Common myeloid progenitor, CD34-positive (primary cell): ENCODE measurements around the gene ARL8B.
"Not testable (repeated sequence)": the region's sequence is repeated elsewhere in the genome, so short reads cannot be mapped to it uniquely, and the experiment has no call there.

Experiments
- CTCF ChIA-PET: fragments of 350-600 bp; sonication (Branson Sonifier 250); formaldehyde crosslinking; loops from one replicate; lab custom pipeline; 2021; ENCODE audit warnings: antibody characterized with exemption; lab: Charles Lee
- POLR2A ChIA-PET: fragments of 350-600 bp; sonication (Branson Sonifier 250); formaldehyde crosslinking; loops from one replicate; lab custom pipeline; 2021; ENCODE audit warnings: antibody characterized with exemption; lab: Charles Lee
- DNase-seq, 3 donors: peaks; one replicate each; pipeline versions ENCODE4 v3.0.0 to v3.0.0-alpha.2; 2013
- H3K27ac ChIP-seq, 2 experiments: 1 replicate in 1 of 2; 2 replicates in 1 of 2; pipeline ENCODE4 v1.7.0; 2013; ENCODE audit warnings: inconsistent platforms in 2 of 2, low read length in 2 of 2, mild to moderate bottlenecking in 2 of 2, low read depth in 1 of 2, moderate library complexity in 1 of 2; ENCODE audit not compliant: severe bottlenecking in 2 of 2, insufficient read depth in 1 of 2, poor library complexity in 1 of 2
- H3K27me3 ChIP-seq, 5 experiments: replicated peaks in 2 of 5; 1 replicate in 3 of 5; 2 replicates in 2 of 5; pipeline versions ENCODE4 v1.6.1 to v1.7.0; 2013; ENCODE audit warnings: low read length in 4 of 5, mild to moderate bottlenecking in 2 of 5, moderate library complexity in 2 of 5, inconsistent platforms in 1 of 5; ENCODE audit not compliant: insufficient read depth in 5 of 5, control insufficient read depth in 4 of 5
- H3K36me3 ChIP-seq, 4 experiments: 1 replicate in 2 of 4; 2 replicates in 2 of 4; pipeline versions ENCODE4 v1.6.1 to v1.7.0; 2013; ENCODE audit warnings: low read length in 3 of 4, control low read depth in 1 of 4, mild to moderate bottlenecking in 1 of 4; ENCODE audit not compliant: control insufficient read depth in 4 of 4, insufficient read depth in 4 of 4
- H3K4me1 ChIP-seq, 4 experiments: 1 replicate in 3 of 4; 2 replicates in 1 of 4; pipeline versions ENCODE4 v1.6.1 to v1.7.1; 2013; ENCODE audit warnings: low read length in 3 of 4, mild to moderate bottlenecking in 3 of 4, control low read depth in 1 of 4, inconsistent platforms in 1 of 4, moderate library complexity in 1 of 4; ENCODE audit not compliant: control insufficient read depth in 4 of 4, insufficient read depth in 4 of 4; ENCODE audit errors: control extremely low read depth in 1 of 4
- H3K4me3 ChIP-seq, 7 experiments: 1 replicate in 4 of 7; 2 replicates in 3 of 7; pipeline versions ENCODE4 v1.5.1 to v1.7.0; 2013; ENCODE audit warnings: mild to moderate bottlenecking in 7 of 7, low read length in 6 of 7, moderate library complexity in 6 of 7, inconsistent platforms in 2 of 7, low read depth in 2 of 7, control low read depth in 1 of 7; ENCODE audit not compliant: insufficient read depth in 4 of 7, control insufficient read depth in 1 of 7; ENCODE audit errors: extremely low read depth in 1 of 7
- H3K9me3 ChIP-seq, 5 experiments: 1 replicate in 4 of 5; 2 replicates in 1 of 5; pipeline versions ENCODE4 v1.6.1 to v1.7.1; 2013; ENCODE audit warnings: low read length in 4 of 5, mild to moderate bottlenecking in 2 of 5, inconsistent platforms in 1 of 5, low read depth in 1 of 5, moderate library complexity in 1 of 5; ENCODE audit not compliant: control insufficient read depth in 4 of 5, insufficient read depth in 2 of 5; ENCODE audit errors: control extremely low read depth in 1 of 5
- WGBS: methylation state at CpG from one replicate; pipeline ENCODE4 v1.1.5; 2013; ENCODE audit not compliant: insufficient coverage; 5-methylcytosine and 5-hydroxymethylcytosine counted together

Gene ARL8B

GRCh38 chr3:5106933-5107334, 15.2 kb upstream of the ARL8B start:
- POLR2A ChIA-PET, result interaction anchor here (0.6 kb wide), 1 partner anchor 100 kb away, joined by 3 read pairs; no protein-coding TSS in a partner anchor
- WGBS, result 89% methylated on average over 1 of the region's 2 CpGs
- not testable (repeated sequence) for H3K36me3 ChIP-seq, H3K27ac ChIP-seq, H3K4me3 ChIP-seq, H3K4me1 ChIP-seq, H3K27me3 ChIP-seq, H3K9me3 ChIP-seq
- CTCF ChIA-PET, result interaction anchor here (1.6 kb wide), 1 partner anchor 396 kb away, joined by 5 read pairs; no protein-coding TSS in a partner anchor
- peak in 1 of 3 donors; percentile 15 for DNase-seq

- WGBS, result 92% methylated on average over 3 of the region's 3 CpGs
- peaks cover 0 to 9% (median 5%) of the 10 kb centered on the region in 4 experiments for H3K4me1 ChIP-seq
- H3K4me3 ChIP-seq, result no peak overlapping the region
- DNase-seq, result no peak
- POLR2A ChIA-PET, result no interaction called here
- H3K9me3 ChIP-seq, result no peaks in the 10 kb centered on the region
- no peaks in the 10 kb centered on the region for H3K36me3 ChIP-seq
- H3K27me3 ChIP-seq, result no peaks in the 10 kb centered on the region
- H3K27ac ChIP-seq, result no peak overlapping the region
- CTCF ChIA-PET, result interaction anchor here (3.5 kb wide), 1 partner anchor 12 kb away, joined by 17 read pairs; the partner anchor contains the start of gene ARL8B
Measured at GRCh38 chr3:5110337-5110736, 11.8 kb upstream of the ARL8B start.

GRCh38 chr3:5112043-5112442, 10.0 kb upstream of the ARL8B start:
- H3K9me3 ChIP-seq, result no peaks in the 10 kb centered on the region
- H3K27me3 ChIP-seq, result no peaks in the 10 kb centered on the region
- no peak overlapping the region for H3K4me3 ChIP-seq
- H3K36me3 ChIP-seq, result no peaks in the 10 kb centered on the region
- WGBS, result no CpG with 5 or more reads among the region's 2 CpGs
- DNase-seq, result no peak
- POLR2A ChIA-PET, result no interaction called here
- no peak overlapping the region for H3K27ac ChIP-seq
- H3K4me1 ChIP-seq, result peaks cover 0 to 9% (median 4%) of the 10 kb centered on the region in 4 experiments
- CTCF ChIA-PET, result interaction anchor here (2.0 to 3.5 kb wide), 2 partner anchors 10 kb away, joined by 5 to 17 read pairs; partner anchors contain the start of gene ARL8B

- H3K36me3 ChIP-seq, POLR2A ChIA-PET, CTCF ChIA-PET, H3K9me3 ChIP-seq, H3K27me3 ChIP-seq, H3K27ac ChIP-seq, H3K4me1 ChIP-seq, H3K4me3 ChIP-seq, DNase-seq: not testable (repeated sequence)
- over 99% methylated on average over 29 of the region's 30 CpGs for WGBS
Measured at GRCh38 chr3:5113726-5114125, 8.4 kb upstream of the ARL8B start.

GRCh38 chr3:5115506-5116162, 6.5 kb upstream of the ARL8B start:
- Histone ChIP-seq H3K9me3 (no peaks in the 10 kb centered on the region), H3K4me3 (no peak overlapping the region), H3K27me3 (no peaks in the 10 kb centered on the region), H3K27ac (no peak overlapping the region), H3K36me3 (no peaks in the 10 kb centered on the region), H3K4me1 (no peaks in the 10 kb centered on the region)
- ChIA-PET CTCF (interaction anchor here (0.6 kb wide), 1 partner anchor 251 kb away, joined by 3 read pairs; no protein-coding TSS in a partner anchor), POLR2A (no interaction called here)
- WGBS, result 98% methylated on average over 5 of the region's 6 CpGs
- no peak for DNase-seq

DNA sequence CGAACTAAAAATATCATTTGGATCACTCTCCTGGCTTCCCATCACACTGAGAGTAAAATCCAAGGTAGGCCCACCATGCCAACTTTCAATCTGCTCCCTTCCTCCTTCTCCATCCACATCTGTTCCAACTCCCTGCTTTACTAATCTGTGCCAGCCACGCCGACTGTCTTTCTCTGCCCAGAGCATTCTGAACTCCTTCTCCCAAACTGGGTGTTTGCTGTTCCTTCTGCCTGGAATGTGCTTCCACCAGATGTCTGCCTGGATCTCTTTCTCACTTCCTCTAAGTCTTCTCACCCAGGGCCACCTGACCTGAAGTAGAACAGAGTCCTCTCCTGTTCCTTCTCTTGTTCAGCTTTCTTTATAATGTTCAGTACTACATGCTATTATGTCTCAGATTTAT, 5.6 kb upstream of the ARL8B start:
- H3K27ac ChIP-seq, result no peak overlapping the region
- H3K9me3 ChIP-seq, result no peaks in the 10 kb centered on the region

GRCh38 chr3:5120446-5120845, 1.6 kb upstream of the ARL8B start:
- ChIA-PET POLR2A (no interaction called here), CTCF (no interaction called here)

More for the DNA sequence above, 5.6 kb upstream of the ARL8B start:
- ChIA-PET POLR2A (no interaction called here), CTCF (no interaction called here)
- 97% methylated on average over 3 of the region's 3 CpGs for WGBS
- H3K4me3 ChIP-seq, result no peak overlapping the region
- no peaks in the 10 kb centered on the region for H3K27me3 ChIP-seq
- DNase-seq, result no peak
- H3K36me3 ChIP-seq, result no peaks in the 10 kb centered on the region
- H3K4me1 ChIP-seq, result peaks cover 0 to under 1% (median 0%) of the 10 kb centered on the region in 4 experiments

More at GRCh38 chr3:5120446-5120845, 1.6 kb upstream of the ARL8B start:
- no peaks in the 10 kb centered on the region for H3K9me3 ChIP-seq
- H3K4me1 ChIP-seq, result peaks cover 15 to 27% (median 21%) of the 10 kb centered on the region in 4 experiments
- H3K4me3 ChIP-seq, result no peak overlapping the region
- no peaks in the 10 kb centered on the region for H3K27me3 ChIP-seq
- peaks cover 0 to 7% (median 0%) of the 10 kb centered on the region in 4 experiments for H3K36me3 ChIP-seq
- DNase-seq, result no peak
- H3K27ac ChIP-seq, result no peak overlapping the region
- WGBS, result 100% methylated on average over 1 of the region's 3 CpGs
